Skeletal muscle cell (primary cell): ENCODE data around the gene PITPNM3.

Experiments used
- DNase-seq: peaks from one replicate; pipeline ENCODE4 v3.0.0-alpha.2; 2010; ENCODE audit warnings: low read depth
- H3K4me3 ChIP-seq: 2 replicates; pipeline ENCODE4 v1.5.1; 2011; ENCODE audit warnings: low read depth, mild to moderate bottlenecking, control low read depth, low read length, moderate library complexity

PITPNM3 gene

DNA sequence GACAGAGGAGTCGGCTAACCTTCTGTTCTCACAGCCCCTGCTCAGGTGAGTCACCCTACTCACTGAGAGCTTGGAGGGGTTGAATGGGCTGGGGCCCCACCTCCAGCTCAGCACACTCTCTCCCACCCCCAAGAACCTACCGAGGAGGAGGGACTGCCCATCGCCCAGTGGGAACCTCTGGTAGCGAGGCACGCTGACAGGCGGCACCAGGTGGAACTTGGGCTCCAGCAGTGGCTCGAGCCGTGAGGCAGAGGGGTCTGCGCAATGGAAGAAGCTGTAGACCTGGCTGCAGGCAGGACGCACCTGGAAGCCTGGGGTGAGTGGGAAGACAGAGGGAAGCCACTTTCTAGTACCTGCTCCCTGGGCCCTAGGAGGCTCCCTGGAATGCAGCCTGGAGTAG lies 83.8 kb downstream of the PITPNM3 start:
- no peak for DNase-seq
- no peak overlapping the region for H3K4me3 ChIP-seq

DNA sequence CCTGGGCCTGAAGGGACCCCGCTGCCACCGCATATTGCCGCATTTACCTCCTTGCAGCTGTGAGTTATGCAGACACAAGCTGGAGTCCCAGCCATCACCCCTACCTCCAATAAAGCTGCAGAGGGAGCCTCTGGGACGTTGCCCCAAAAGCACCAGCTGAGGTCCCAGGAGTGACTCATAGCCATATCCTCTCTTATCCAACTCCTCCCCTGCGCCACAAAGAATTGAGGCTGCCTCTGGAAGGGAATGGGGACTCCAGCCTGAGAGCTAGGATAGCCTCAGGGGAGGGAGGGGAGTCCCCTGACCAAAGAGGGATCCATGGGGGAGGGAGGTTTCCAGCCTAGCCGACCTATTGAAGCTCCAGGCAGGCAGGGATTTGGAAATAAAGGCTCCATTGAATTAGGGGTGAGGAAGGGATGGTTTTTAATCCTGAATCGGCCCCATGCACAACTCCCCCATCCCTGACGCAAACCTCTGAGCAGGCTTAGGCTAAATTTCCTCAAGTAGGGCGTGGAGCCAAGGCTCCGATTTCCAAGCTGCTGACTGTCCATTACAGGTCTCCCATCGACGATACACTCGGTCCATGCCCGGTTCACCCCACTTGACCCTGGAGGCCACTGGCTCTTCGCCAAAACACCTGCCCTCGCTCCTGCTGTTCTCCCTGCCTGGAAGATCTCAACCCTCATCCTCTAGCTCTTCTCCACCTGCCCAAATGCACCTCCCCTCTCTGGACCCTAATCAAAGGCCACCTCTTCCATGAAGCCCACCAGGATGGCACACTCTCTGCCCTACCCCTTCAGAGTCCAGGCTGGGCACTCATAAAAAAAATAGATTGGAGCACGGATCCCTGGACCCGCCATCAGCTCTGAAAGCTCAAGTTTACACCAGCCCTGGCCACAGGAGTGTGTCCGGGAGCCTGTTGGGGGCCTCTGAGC lies 84.6 kb downstream of the PITPNM3 start:
- no peak overlapping the region for H3K4me3 ChIP-seq
- DNase-seq = no peak

DNA sequence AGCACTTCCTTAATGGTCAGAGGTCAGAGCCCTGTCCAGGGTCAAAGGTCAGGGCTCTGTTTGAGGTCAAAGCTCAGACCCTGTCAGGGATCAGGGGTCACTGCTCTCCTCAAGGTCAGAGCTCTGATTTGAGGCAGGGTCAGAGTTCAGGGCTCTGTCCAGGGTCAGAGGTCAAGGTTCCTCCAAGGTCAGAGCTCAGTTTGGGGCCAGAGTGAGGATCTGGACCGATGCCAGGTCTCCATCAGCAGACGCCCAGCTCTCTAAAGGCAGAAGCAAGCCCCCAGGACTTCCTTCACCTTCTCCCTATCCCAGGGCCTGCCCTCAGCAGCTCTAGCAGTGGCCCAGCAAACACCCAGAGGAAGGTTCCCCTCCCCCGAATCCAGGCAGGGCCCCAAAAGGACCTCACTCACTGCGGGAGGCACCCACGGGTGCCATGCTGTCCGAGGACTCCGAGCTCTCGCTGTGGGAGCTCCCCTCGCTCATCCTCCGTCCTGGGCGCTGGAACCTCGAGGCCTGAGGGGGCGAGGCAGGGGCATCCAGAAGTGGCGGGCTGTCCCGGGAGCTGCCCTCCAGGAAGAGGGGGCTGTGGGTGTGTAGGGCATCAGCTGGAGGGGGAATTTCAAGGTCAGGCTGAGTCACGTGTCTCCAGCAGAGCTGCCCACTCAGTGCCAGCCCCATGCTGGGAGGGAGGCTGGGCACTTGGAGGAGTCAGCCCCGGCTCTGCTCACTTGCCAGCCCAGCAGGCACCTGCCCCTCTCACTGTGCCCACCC lies 85.4 kb downstream of the PITPNM3 start:
- DNase-seq = no peak
- no peak overlapping the region for H3K4me3 ChIP-seq

DNA sequence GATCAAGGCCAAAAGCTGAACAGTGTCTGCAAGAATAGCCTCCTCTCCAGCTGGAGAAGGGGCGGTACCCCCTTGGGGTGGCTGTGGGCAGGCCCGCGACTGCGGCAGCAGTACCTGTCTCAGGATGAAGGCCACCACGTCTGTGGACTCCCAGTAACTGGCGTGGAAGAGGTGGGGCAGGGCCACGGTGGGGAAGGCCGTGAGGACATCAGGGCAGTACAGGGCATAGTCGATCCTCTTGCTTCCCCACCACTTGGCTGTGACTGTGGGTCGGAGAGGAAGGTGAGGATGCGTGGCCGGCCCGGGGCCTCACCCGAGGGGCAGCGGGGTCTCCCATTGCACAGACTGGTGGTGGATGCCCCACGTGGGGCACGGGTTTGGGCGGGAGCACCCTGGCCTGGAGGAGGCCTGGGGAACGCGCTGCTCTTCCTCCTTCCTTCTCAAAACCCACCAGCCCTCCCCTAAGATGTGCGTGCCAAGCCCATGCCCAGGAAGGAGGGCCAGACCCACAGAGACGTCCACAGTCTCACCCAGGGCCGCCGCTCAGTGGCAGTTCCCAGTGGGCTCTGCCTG lies 86.1 kb downstream of the PITPNM3 start:
- no peak overlapping the region for H3K4me3 ChIP-seq
- no peak for DNase-seq

DNA sequence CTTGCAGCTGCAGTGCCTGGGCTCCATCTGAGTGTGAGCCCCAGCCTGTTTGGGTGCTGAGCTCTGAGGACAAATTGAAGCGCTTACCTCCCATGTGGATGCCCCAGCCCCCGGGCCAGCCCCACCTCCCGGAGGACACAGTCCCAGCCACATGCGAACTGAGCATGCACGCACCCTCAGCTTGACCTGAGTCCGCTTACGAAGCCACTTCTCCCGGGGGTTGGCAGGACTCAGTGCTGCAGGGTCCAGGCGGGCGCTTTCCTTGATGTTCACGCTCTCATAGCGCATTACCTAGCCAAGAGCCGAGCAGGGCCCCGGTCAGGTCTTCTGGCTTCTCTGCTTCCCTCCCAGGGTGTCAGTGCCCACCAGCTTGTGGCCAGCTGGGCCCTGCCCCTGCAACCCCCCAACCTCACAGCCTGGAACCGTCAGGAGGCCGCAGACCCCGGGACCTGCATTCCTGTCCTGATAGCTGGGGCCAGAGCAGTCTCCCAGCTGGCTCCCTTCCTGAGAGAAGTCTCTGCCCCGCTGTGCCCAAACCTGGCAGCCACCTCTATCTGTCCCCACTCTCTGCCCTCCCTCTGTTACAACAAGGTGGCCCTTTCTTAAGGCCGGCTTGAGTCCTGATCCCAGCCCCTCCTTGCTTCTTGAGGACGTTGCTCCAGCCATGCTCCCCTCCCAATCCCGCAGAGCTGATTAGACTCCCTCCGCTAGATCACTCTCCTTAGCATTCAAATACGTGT lies 88.1 kb downstream of the PITPNM3 start:
- no peak for DNase-seq

DNA sequence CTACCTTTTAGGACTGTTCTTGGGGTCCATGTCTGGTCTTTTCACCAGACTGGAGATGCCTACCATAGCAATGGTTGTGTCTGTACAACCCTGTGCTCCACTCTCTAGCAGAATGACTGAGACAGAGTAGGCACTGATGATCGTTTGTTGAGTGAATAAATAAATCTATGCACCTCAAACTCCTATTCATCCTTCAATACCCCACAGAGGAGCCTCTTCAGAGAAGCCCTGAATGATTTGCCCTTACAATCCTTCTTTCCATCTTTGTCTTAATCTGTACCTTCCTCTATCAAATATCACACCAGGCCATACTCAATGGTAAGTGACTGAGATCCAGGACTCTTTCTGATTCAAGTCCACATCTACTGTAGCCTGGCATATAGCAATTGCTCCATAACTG lies 88.8 kb downstream of the PITPNM3 start:
- DNase-seq = no peak
- no peak overlapping the region for H3K4me3 ChIP-seq

More for the DNA sequence above, 88.1 kb downstream of the PITPNM3 start:
- no peak overlapping the region for H3K4me3 ChIP-seq

DNA sequence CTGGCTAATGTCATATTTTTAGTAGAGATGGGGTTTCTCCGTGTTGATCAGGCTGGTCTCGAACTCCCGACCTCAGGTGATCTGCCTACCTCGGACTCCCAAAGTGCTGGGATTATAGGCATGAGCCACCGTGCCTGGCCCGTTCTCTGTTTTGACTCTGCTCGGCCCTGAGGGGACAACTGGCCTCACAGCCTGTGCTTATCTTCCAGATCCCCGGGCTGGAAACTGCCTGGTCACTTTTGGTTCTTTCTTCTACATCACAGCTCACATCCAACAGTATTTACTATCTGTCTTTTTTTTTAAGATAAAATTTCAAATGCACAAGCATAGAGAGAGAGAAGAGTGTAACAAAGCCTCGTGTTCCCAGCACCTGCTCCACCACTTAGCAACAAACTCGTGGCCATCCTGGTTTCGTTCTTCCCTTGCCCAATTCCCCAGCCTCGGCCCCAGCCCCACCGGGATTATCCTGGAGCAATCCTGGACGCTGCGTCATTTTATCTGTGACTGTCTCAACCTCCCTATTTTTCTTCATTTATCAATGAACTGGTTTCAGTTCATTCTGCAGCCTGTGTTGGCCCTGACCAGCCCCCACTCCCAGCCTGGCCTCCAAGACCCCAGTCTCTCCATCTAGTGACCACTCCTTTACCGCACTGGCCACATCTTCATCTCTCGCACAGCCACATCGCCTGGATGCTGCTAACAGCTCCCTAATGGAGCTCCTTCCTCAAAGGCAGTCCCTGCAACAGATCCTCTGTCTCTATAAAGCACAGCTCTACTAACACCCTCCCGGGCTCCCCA lies 91.0 kb downstream of the PITPNM3 start:
- no peak for DNase-seq
- no peak overlapping the region for H3K4me3 ChIP-seq

DNA sequence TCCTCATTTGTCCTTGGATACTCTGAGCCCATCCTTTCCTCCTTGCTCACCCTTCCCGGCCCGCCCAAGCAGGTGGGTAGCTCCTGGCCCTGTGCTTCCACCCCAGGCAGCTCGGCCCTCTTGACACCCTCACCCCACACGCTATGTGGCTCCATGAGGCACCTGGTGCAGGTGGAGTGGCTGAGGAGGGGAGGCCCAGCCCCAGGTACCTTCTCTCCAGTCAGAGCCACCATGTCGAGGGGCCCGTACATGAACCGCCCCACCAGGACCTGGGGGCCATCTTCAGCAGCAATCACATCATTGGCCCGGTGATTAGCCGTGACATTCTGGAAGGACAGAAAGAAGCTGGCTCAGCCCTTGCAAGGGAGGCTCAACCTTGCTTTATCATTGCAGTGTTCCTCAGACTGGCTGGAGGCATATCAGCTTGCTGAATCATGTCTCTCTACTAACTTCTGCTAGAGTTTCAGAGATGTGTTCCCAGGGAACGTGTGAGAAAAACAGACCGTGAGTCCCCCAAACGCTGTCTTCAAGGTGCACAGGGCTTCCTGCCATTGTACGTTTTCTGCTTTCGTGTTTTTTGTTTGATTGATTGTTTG lies 91.8 kb downstream of the PITPNM3 start:
- no peak for DNase-seq
- no peak overlapping the region for H3K4me3 ChIP-seq

DNA sequence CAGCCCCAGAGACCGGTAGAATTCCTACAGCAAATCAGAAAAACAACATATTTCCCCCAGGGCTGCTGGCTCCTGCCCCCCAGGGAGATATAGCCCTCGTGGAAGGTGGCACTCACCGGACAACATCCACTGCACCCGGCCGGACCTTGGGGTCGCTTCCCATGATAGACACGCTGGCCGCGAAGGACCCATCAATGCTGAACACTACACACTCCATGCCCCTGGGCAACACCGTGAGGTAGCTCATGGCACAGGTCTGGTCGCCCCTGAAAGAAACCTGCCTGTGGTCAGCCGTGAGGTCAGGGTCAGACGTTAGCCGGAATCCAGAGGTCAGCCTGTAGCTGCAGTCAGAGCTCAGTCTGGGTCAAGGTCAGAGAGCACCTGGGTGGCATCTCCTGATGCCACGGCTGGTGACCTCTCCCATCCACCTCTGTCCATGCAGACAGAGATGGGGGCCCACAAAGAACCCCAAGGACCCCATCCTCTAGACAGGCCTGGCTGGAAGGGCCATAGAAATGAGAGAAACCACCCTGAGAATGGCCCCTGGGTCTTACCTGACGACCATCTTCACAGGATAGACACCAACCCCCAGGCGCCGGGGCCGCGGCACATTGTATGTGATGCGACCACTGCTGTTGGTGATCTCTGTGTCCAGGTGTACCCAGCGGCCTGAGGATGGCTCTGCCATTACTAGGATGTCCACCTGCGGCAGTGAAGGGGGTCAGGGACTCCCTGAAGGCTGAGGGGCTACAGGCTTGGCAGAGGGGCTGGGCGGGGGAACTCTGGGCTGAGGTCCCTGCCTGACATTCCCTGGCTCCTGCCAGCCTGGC lies 92.5 kb downstream of the PITPNM3 start:
- H3K4me3 ChIP-seq = no peak overlapping the region
- no peak for DNase-seq

DNA sequence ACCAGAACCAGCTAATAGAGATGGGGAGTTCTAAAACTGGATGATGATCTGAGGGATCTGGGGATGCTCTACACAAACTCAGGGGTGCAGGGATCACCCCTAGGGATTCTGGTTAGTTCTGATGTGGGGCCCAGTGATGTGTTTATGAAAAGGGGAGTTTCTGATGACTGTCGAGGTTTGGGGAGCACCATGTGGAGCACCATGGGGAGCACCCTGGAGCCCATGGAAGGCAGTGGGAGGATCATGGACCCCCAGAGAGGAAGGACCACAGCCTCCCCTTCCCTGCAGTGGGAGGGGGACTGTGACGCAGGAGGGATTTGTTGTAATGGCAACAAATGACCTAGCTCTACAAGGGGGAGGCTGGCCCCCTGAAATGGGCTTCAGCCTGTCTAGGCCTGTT lies 93.7 kb downstream of the PITPNM3 start:
- H3K4me3 ChIP-seq = no peak overlapping the region
- no peak for DNase-seq

DNA sequence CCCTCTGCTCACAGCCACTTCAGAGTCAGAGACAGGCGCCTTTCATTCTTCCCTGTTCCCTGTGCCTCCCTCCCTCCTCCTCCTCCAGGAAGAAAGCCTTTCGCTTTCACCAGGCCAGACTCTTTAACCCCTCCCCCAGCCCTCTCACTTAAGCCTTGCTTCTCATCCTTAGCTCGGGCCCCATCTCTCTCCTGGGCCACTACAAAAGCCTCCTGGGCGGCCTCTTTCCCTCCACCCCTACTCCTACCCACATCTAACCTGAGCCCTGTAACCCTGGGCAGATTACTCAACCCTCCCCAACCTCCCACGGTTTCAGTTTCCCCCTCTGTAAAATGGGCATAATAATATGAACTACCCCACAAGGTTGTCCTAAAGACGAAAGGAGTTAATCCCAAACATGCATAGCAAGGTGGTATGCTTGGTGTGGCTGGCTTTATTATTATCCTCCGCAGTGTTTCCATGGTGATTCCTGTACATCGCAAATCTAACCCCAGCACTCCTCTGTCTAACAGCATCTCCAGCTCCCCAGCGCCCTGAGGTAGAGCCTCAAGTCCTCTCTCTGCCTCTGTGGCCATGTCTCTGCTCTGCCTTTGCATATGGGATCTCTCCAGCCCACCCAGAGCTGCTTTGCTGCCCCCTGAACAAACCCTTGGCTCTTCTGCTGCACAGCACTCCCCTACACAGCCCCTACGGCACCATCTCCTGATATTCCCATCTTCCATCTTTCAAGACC lies 94.4 kb downstream of the PITPNM3 start:
- DNase-seq = no peak
- H3K4me3 ChIP-seq = no peak overlapping the region

DNA sequence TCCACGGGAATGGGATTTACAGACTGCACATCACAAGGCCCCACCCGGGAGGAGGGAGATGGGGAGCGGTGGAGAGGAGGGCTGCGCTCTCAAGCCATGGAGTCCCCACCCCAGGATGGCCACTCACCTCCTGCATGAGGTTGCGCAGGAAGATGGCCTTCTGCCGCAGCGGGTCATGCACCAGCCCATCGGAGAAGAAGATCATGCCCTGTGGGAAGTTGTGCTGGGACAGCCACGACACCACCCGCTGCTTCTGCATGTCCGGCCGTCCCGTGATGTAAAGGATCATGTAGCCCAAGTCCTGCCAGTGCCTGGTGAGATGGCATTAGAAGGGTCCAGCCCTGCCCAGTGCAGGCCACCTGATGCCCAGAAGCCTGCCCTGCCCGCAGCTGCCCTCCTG lies 95.1 kb downstream of the PITPNM3 start:
- H3K4me3 ChIP-seq = no peak overlapping the region
- DNase-seq = no peak

DNA sequence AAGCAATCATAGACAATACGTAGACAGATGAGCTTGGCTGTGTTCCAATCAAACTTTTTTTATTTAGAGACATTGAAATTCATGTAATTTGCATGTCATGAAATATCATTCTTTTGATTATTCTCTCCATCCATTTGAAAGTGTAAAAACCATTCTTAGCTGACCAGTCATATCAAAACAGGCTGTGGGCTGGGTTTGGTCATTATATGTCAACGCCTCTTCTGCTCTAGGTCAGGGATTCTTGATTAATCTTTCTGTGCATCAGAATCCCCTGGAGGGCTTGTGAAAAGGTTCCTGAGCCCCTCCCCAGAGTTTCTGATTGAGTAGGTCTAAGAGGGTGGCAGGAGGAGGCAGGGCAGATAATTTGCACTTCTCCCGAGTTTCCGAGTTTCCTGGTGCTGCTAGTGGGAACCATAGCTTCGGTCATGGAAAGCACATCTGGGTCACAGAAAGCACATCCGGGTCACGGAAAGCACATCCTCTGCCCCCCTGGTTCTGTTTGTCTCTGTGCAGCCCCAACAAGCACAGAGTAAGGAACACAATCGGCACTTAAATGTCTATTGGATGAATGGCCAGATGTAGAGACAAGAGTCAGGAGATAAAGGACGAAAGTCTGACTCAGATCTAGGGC lies 95.7 kb downstream of the PITPNM3 start:
- no peak overlapping the region for H3K4me3 ChIP-seq
- no peak for DNase-seq

DNA sequence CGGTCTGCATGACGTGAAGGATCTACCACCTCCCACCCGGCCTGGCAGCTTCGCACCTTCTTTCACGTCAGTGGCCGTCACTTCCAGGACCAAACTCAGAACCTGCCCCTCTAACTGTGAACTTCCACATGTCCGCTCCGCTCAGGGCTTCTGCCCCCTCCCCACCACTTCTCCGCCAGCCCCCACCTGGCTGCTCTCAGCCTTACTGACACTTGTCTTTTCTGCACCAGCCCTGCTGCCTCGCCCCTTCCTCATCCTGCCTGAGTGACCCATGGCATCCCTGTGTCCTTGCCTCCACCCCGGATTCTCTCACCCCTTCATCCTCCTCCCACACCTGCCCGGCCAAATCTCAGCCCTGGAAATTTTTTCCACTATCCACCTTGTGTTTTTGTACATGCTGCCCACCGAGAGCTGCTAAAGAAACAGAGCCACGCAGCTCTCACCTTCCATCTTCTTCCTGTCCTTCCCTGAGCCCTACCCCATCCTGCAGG lies 97.8 kb downstream of the PITPNM3 start:
- H3K4me3 ChIP-seq = no peak overlapping the region
- no peak for DNase-seq

DNA sequence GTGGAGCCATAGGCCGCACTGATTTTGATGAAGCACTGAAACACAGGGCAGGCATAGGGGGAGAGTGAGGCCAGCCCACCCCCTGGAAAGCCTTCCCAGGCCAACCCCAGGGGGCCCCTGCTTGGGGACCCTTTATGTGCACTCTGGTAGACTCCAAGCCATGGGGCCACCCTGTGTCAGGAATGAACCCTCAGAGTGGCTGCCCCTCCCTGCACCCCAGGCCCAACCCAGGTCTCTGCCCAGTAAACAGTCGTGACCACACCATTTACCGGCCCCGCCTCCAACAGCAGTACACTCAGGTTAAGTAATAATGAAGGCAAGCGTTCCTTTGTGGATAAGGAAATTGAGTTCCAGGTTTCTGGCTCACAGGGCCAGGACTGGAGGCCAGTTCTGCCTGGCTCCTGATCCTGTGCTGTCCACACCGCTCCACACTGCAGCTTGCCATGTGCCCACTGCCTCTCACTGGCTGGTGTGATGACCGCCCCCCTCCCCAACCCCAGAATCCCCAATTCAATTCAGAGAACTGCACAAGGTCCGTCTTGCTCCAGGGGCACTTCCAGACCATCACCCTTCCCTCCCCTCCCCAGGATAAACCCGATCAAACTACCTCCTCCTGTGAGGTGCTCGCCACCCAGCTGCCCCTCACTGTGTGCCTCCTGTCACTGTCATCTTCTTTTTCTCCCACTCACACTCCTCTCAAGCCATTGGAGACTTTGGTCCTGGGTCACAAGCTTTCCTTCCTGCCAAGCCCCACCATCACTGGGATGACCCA lies 98.5 kb downstream of the PITPNM3 start:
- DNase-seq = no peak
- H3K4me3 ChIP-seq = no peak overlapping the region
